SK-MEL-5 (cell line): ENCODE results near the gene RASL10A. TPM values are rescaled to one million over a fixed set of nuclear protein-coding genes. Genes with fewer than 3 reads are reported as not detected.

Experiments
- DNase-seq: peaks from one replicate; pipeline ENCODE4 v3.0.0-alpha.2; 2016; ENCODE audit warnings: low read depth, low spot score
- in situ Hi-C: cut with HindIII; loops from 2 replicates; pipeline ENCODE4 v1.10.0; 2016; ENCODE audit warnings: low sequenced_read_pairs, high pct_unique_total_duplicates, low pct_unique_long_range_greater_than_20kb
- small RNA-seq, 2 experiments: library from RNA; depleted of rRNA; stranded (forward); fragments of <200 nt; gene quantifications; one replicate each; pipeline ENCODE3, GENCODE V24; 2014
- total RNA-seq: library from RNA; depleted of rRNA; stranded (reverse); fragments of >200 nt; shearing (Covaris generic); gene quantifications from 2 replicates; pipeline ENCODE4 v1.2.3, GENCODE V29; 2014; rRNA removed

Gene RASL10A
- total RNA-seq, 1 experiment from 2014 or later: not detected

- in situ Hi-C loops: no loop called here
- DNase-seq: peak; percentile 15
Observed at GRCh38 chr22:29266564-29267461, 48.7 kb downstream of the RASL10A start.

GRCh38 chr22:29265929-29266328, 49.6 kb downstream of the RASL10A start:
- no peak for DNase-seq
- in situ Hi-C loops: no loop called here

- in situ Hi-C loops: no loop called here
- DNase-seq: no peak
Observed at GRCh38 chr22:29265305-29265704, 50.2 kb downstream of the RASL10A start.

- no peak for DNase-seq
- in situ Hi-C loops: no loop called here
Observed at GRCh38 chr22:29263791-29264276, 51.7 kb downstream of the RASL10A start.

Small RNAs within 50 kb of the gene (small RNA-seq; reads per million reads assigned to genes)
- 0 to 0.02 reads per million in 2 experiments for gene MIR3653

Other genes with a start within 250 kb of the RASL10A start
- 23.0 and 23.5 TPM in 2 replicates for gene KREMEN1, start 242.7 kb downstream of the RASL10A start, total RNA-seq
- 3.4 and 3.7 TPM in 2 replicates for gene EMID1, start 109.8 kb downstream of the RASL10A start, total RNA-seq
- gene RHBDD3, start 47.7 kb downstream of the RASL10A start, total RNA-seq: 32.3 and 33.4 TPM in 2 replicates
- gene EWSR1, start 47.4 kb downstream of the RASL10A start, total RNA-seq: 211 and 226 TPM in 2 replicates
- 6.9 and 9.1 TPM in 2 replicates for gene GAS2L1, start 9.0 kb downstream of the RASL10A start, total RNA-seq
- 73.3 and 83.8 TPM in 2 replicates for gene AP1B1, start 72.9 kb upstream of the RASL10A start, total RNA-seq
- gene RFPL1, start 122.9 kb upstream of the RASL10A start, total RNA-seq: not detected in 2 replicates
- gene NEFH, start 164.5 kb upstream of the RASL10A start, total RNA-seq: 0.92 and 1.2 TPM in 2 replicates
- gene THOC5, start 238.1 kb upstream of the RASL10A start, total RNA-seq: 107 and 115 TPM in 2 replicates